Measurements from ENCODE around the gene SHMT2. TPM values are rescaled to one million over a fixed set of nuclear protein-coding genes. Genes with fewer than 3 reads are reported as not detected.

SHMT2 gene
- total and polyA plus RNA-seq, 9 of the 15 experiments (the other 6 are each of a cell fraction or from before 2014, with no cell fraction given): 46.1 to 319 (median 115) TPM

DNA sequence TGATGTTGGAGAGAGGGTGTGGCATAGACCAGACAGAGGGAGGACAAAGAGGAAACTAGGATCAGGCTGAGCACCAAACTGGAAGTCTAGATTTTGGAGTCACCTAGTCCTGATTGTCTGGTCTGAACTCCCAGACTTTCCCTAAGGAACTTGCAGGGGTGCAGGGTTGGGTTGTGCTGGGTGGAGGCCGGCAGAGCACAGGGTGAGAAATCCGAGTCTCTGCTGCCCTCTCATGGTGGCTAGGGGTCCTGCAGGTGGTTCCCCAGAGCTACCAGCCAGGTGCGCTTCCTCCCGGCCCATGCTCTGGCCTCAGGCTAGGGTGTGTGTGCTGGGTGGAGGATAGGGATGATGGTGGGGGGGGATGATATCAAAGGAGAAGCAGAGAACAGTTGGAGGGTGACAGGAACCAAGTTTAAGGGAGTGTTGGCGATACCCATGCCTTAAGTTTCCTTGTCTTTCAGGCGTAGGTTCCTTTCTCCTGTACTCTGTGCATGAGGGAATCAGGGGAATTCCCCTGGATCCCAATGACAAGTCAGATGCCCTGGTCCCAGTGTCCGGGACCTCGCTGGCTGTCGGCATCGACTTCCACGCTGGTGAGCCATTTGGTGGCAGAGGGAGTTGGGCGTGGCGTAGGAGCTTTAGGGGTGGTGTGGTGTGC is 46.5 kb upstream of the SHMT2 start (continued):
- TF ChIP-seq EWSR1 (IDR thresholded peaks at IDR 0.05; ENCODE audit: borderline replicate concordance, low read depth, partially characterized antibody) (no peak), ZNF445 (CRISPR knock-in tag; IDR thresholded peaks at IDR 0.05; ENCODE audit: low read depth) (no peak), SPI1 (IDR thresholded peaks at IDR 0.05; ENCODE audit: borderline replicate concordance, low read depth, low read length) (peak; percentile 45; the same call in 1 of the 2 replicates), MCM2 (IDR thresholded peaks at IDR 0.05; ENCODE audit: low read depth) (no peak), ZNF175 (CRISPR knock-in tag; IDR thresholded peaks at IDR 0.05; ENCODE audit: low read depth) (no peak), ZBTB1 (CRISPR knock-in tag; IDR thresholded peaks at IDR 0.05; ENCODE audit: borderline replicate concordance, low read depth) (no peak), RBM17 (IDR thresholded peaks at IDR 0.05; ENCODE audit: borderline replicate concordance, low read depth, low read length) (no peak), NFRKB (IDR thresholded peaks at IDR 0.05; ENCODE audit: low read depth) (no peak), SMARCA4 (IDR thresholded peaks at IDR 0.05) (no peak), MTA1 (IDR thresholded peaks at IDR 0.05; ENCODE audit: borderline replicate concordance) (0 out of 2 replicates have a peak, but pooled peaks have one; percentile 13)
- TF ChIP-seq, protein P1, sequence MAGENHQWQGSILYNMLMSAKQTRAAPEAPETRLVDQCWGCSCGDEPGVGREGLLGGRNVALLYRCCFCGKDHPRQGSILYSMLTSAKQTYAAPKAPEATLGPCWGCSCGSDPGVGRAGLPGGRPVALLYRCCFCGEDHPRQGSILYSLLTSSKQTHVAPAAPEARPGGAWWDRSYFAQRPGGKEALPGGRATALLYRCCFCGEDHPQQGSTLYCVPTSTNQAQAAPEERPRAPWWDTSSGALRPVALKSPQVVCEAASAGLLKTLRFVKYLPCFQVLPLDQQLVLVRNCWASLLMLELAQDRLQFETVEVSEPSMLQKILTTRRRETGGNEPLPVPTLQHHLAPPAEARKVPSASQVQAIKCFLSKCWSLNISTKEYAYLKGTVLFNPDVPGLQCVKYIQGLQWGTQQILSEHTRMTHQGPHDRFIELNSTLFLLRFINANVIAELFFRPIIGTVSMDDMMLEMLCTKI (IDR thresholded peaks at IDR 0.05; ENCODE audit: partially characterized antibody): no peak
- TF ChIP-seq, protein P2, sequence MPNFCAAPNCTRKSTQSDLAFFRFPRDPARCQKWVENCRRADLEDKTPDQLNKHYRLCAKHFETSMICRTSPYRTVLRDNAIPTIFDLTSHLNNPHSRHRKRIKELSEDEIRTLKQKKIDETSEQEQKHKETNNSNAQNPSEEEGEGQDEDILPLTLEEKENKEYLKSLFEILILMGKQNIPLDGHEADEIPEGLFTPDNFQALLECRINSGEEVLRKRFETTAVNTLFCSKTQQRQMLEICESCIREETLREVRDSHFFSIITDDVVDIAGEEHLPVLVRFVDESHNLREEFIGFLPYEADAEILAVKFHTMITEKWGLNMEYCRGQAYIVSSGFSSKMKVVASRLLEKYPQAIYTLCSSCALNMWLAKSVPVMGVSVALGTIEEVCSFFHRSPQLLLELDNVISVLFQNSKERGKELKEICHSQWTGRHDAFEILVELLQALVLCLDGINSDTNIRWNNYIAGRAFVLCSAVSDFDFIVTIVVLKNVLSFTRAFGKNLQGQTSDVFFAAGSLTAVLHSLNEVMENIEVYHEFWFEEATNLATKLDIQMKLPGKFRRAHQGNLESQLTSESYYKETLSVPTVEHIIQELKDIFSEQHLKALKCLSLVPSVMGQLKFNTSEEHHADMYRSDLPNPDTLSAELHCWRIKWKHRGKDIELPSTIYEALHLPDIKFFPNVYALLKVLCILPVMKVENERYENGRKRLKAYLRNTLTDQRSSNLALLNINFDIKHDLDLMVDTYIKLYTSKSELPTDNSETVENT (CRISPR knock-in tag; IDR thresholded peaks at IDR 0.05): no peak
- TF ChIP-seq, protein P3, sequence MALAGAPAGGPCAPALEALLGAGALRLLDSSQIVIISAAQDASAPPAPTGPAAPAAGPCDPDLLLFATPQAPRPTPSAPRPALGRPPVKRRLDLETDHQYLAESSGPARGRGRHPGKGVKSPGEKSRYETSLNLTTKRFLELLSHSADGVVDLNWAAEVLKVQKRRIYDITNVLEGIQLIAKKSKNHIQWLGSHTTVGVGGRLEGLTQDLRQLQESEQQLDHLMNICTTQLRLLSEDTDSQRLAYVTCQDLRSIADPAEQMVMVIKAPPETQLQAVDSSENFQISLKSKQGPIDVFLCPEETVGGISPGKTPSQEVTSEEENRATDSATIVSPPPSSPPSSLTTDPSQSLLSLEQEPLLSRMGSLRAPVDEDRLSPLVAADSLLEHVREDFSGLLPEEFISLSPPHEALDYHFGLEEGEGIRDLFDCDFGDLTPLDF (CRISPR knock-in tag; IDR thresholded peaks at IDR 0.05): no peak
- TF ChIP-seq, protein P4, sequence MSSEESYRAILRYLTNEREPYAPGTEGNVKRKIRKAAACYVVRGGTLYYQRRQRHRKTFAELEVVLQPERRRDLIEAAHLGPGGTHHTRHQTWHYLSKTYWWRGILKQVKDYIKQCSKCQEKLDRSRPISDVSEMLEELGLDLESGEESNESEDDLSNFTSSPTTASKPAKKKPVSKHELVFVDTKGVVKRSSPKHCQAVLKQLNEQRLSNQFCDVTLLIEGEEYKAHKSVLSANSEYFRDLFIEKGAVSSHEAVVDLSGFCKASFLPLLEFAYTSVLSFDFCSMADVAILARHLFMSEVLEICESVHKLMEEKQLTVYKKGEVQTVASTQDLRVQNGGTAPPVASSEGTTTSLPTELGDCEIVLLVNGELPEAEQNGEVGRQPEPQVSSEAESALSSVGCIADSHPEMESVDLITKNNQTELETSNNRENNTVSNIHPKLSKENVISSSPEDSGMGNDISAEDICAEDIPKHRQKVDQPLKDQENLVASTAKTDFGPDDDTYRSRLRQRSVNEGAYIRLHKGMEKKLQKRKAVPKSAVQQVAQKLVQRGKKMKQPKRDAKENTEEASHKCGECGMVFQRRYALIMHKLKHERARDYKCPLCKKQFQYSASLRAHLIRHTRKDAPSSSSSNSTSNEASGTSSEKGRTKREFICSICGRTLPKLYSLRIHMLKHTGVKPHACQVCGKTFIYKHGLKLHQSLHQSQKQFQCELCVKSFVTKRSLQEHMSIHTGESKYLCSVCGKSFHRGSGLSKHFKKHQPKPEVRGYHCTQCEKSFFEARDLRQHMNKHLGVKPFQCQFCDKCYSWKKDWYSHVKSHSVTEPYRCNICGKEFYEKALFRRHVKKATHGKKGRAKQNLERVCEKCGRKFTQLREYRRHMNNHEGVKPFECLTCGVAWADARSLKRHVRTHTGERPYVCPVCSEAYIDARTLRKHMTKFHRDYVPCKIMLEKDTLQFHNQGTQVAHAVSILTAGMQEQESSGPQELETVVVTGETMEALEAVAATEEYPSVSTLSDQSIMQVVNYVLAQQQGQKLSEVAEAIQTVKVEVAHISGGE (CRISPR knock-in tag; IDR thresholded peaks at IDR 0.05): no peak
- TF ChIP-seq, protein P5, sequence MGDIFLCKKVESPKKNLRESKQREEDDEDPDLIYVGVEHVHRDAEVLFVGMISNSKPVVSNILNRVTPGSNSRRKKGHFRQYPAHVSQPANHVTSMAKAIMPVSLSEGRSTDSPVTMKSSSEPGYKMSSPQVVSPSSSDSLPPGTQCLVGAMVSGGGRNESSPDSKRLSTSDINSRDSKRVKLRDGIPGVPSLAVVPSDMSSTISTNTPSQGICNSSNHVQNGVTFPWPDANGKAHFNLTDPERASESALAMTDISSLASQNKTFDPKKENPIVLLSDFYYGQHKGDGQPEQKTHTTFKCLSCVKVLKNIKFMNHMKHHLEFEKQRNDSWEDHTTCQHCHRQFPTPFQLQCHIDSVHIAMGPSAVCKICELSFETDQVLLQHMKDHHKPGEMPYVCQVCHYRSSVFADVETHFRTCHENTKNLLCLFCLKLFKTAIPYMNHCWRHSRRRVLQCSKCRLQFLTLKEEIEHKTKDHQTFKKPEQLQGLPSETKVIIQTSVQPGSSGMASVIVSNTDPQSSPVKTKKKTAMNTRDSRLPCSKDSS (IDR thresholded peaks at IDR 0.05; ENCODE audit: low read depth, partially characterized antibody): no peak

All from K562 (cell line).